CD4-positive, CD25-positive, alpha-beta regulatory T cell (primary cell): Measurements from ENCODE around the gene AGTR2. TPM values are rescaled to one million over a fixed set of nuclear protein-coding genes. Genes with fewer than 3 reads are reported as not detected.
"Not testable (repeated sequence)": the region's sequence is repeated elsewhere in the genome, so short reads cannot be mapped to it uniquely, and the experiment has no call there.

Experiments used
- ATAC-seq, 2 donors: fragments of 150-1000 bp; cut with Tn5 transposase; one replicate each; pipeline ENCODE4 v1.10.0; 2021; ENCODE audit warnings: low read depth in 2 of 2, moderate number of reproducible peaks in 2 of 2, moderate library complexity in 1 of 2
- DNase-seq, 3 donors: peaks; one replicate each; pipeline versions ENCODE4 v3.0.0 to v3.0.0-alpha.2; 2012 to 2022; ENCODE audit warnings: mixed read lengths in 1 of 3
- H3K27ac ChIP-seq: one replicate; pipeline ENCODE4 v1.7.0; 2013; ENCODE audit warnings: mild to moderate bottlenecking, low read length; ENCODE audit not compliant: insufficient read depth, poor library complexity, severe bottlenecking
- H3K27me3 ChIP-seq: one replicate; pipeline ENCODE4 v1.7.0; 2013; ENCODE audit warnings: low read length; ENCODE audit not compliant: control insufficient read depth, insufficient read depth
- H3K36me3 ChIP-seq: one replicate; pipeline ENCODE4 v1.7.0; 2013; ENCODE audit warnings: mild to moderate bottlenecking, low read length, moderate library complexity; ENCODE audit not compliant: control insufficient read depth, insufficient read depth
- H3K4me1 ChIP-seq: 2 replicates; pipeline ENCODE4 v1.7.0; 2013; ENCODE audit warnings: mild to moderate bottlenecking, low read length; ENCODE audit not compliant: insufficient read depth, control insufficient read depth, poor library complexity, severe bottlenecking
- H3K4me3 ChIP-seq: one replicate; pipeline ENCODE4 v1.7.0; 2013; ENCODE audit warnings: low read depth, mild to moderate bottlenecking, low read length, moderate library complexity
- H3K9me3 ChIP-seq, 2 experiments: 1 replicate in 1 of 2; 2 replicates in 1 of 2; pipeline ENCODE4 v1.7.0; 2013; ENCODE audit warnings: low read length in 2 of 2, mild to moderate bottlenecking in 1 of 2, moderate library complexity in 1 of 2; ENCODE audit not compliant: control insufficient read depth in 2 of 2
- H3K27ac Mint-ChIP-seq, 3 donors: one replicate each; pipeline ENCODE4 v1.8.0; 2020 to 2022; ENCODE audit warnings: mild to moderate bottlenecking in 3 of 3, mixed read lengths in 3 of 3, moderate library complexity in 2 of 3
- H3K27me3 Mint-ChIP-seq: one replicate; pipeline ENCODE4 v1.8.0; 2022; ENCODE audit warnings: mild to moderate bottlenecking, mixed read lengths
- H3K36me3 Mint-ChIP-seq: one replicate; pipeline ENCODE4 v1.8.0; 2020; ENCODE audit warnings: mixed read lengths
- H3K4me1 Mint-ChIP-seq, 4 donors: one replicate each; pipeline ENCODE4 v1.8.0; 2020 to 2022; ENCODE audit warnings: mixed read lengths in 4 of 4, mild to moderate bottlenecking in 1 of 4
- H3K4me3 Mint-ChIP-seq, 4 donors: one replicate each; pipeline ENCODE4 v1.8.0; 2020 to 2022; ENCODE audit warnings: mild to moderate bottlenecking in 4 of 4, mixed read lengths in 4 of 4, moderate library complexity in 3 of 4
- H3K9me3 Mint-ChIP-seq, 7 donors: one replicate each; pipeline ENCODE4 v1.8.0; 2020 to 2022; ENCODE audit warnings: mixed read lengths in 7 of 7, mild to moderate bottlenecking in 3 of 7, moderate library complexity in 2 of 7
- polyA plus RNA-seq, 4 donors: library from polyadenylated mRNA; unstranded; fragments of 300-500 nt; fragmentation: Illumina TruSeq; gene quantifications; one replicate each; pipeline ENCODE4 v1.2.3, GENCODE V29; 2021
- total RNA-seq: library from RNA; stranded (reverse); gene quantifications from one replicate; pipeline ENCODE4 v1.2.3, GENCODE V29; 2022

Gene AGTR2
- total and polyA plus RNA-seq, 5 donors from 2014 or later = not detected

GRCh38 chrX:116198235-116198634, 27.7 kb downstream of the AGTR2 start:
- no peaks in the 10 kb centered on the region for H3K9me3 ChIP-seq
- Mint-ChIP-seq H3K4me3 (no peak overlapping the region), H3K27me3 (no peaks in the 10 kb centered on the region), H3K36me3 (no peaks in the 10 kb centered on the region), H3K4me1 (no peaks in the 10 kb centered on the region), H3K9me3 (peaks cover 0 to 4% (median 0%) of the 10 kb centered on the region in 7 donors), H3K27ac (no peak overlapping the region)
- ATAC-seq (no peak), DNase-seq (no peak)
- H3K4me1 ChIP-seq = no peaks in the 10 kb centered on the region
- H3K36me3 ChIP-seq = no peaks in the 10 kb centered on the region
- no peak overlapping the region for H3K4me3 ChIP-seq
- H3K27me3 ChIP-seq = no peaks in the 10 kb centered on the region
- H3K27ac ChIP-seq = no peak overlapping the region

DNA sequence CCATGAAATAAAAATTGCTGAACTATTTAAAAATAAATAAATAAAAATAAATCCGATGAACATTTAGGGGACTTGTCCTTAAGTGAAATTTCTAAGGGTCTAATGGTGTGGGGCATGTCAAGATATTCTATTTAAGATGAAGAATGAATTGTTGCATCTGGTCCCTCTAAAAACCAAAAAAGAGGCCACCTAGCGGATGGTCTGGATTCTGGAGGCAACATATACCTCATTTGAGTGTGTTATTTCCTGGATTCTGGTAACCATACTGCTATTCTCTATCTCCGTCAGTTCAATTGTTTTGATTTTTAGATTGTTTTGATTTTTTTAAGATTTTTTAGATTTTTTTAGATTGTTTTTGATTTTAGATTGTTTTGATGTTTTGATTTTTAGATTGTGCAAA, 28.3 kb downstream of the AGTR2 start:
- no peaks in the 10 kb centered on the region for H3K27me3 Mint-ChIP-seq
- DNase-seq = no peak
- H3K9me3 Mint-ChIP-seq = peaks cover 0 to 4% (median 0%) of the 10 kb centered on the region in 7 donors
- ATAC-seq = no peak
- Histone ChIP-seq H3K4me3 (no peak overlapping the region), H3K36me3 (no peaks in the 10 kb centered on the region), H3K27ac (no peak overlapping the region), H3K27me3 (no peaks in the 10 kb centered on the region), H3K9me3 (no peaks in the 10 kb centered on the region), H3K4me1 (no peaks in the 10 kb centered on the region)
- H3K4me1 Mint-ChIP-seq = no peaks in the 10 kb centered on the region
- no peaks in the 10 kb centered on the region for H3K36me3 Mint-ChIP-seq
- H3K27ac Mint-ChIP-seq = no peak overlapping the region
- H3K4me3 Mint-ChIP-seq = no peak overlapping the region

DNA sequence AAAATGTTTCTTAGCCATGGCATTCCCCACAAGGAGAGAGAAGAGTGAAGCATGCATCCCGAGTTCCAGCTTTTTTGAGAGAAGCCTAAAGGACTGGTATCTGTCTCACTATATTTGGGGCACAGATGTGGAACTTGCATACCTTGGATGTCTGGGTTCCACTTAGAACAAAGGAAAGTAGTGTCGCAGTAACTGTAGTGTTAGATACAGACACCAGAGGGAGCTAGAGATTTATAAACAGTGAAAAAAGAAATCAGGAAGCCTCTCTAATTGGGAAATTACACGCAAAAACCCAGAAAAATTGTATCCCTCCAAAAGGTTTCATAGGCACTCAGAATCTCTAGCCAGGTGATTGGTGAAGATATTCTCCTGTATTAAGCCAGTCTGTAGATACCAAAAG, 34.4 kb downstream of the AGTR2 start:
- H3K9me3 Mint-ChIP-seq = peaks cover 0 to 6% (median 0%) of the 10 kb centered on the region in 7 donors
- peak in 1 of 3 donors; percentile 1 for DNase-seq

DNA sequence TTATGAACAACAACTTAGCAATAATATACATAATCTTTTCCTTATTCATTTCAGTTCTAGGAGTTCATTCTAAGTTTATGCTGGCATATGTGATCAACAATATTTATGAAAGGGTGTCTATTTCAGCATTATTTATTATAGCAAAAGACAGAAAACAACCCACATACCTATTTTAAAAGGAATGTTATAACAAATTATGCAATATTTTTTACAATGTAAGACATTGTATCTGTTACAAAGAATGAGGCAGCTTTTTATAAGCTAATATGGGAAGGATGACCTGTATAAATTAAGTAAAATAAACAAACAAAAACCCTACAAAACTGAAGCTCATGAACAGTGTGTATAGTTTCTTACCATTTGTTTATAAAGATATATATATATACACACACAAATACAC, 42.7 kb downstream of the AGTR2 start:
- Histone ChIP-seq H3K9me3 (no peaks in the 10 kb centered on the region), H3K36me3 (no peaks in the 10 kb centered on the region), H3K27ac (no peak overlapping the region), H3K27me3 (no peaks in the 10 kb centered on the region), H3K4me1 (no peaks in the 10 kb centered on the region), H3K4me3 (no peak overlapping the region)
- no peaks in the 10 kb centered on the region for H3K27me3 Mint-ChIP-seq
- H3K9me3 Mint-ChIP-seq = peaks cover 0 to 2% (median 0%) of the 10 kb centered on the region in 7 donors
- ATAC-seq = no peak
- DNase-seq = no peak
- H3K27ac Mint-ChIP-seq = no peak overlapping the region
- H3K4me3 Mint-ChIP-seq = no peak overlapping the region
- H3K36me3 Mint-ChIP-seq = no peaks in the 10 kb centered on the region
- H3K4me1 Mint-ChIP-seq = no peaks in the 10 kb centered on the region

More for the DNA sequence above, 34.4 kb downstream of the AGTR2 start:
- Histone ChIP-seq H3K4me1 (no peaks in the 10 kb centered on the region), H3K27ac (no peak overlapping the region), H3K9me3 (no peaks in the 10 kb centered on the region), H3K36me3 (no peaks in the 10 kb centered on the region), H3K4me3 (no peak overlapping the region), H3K27me3 (no peaks in the 10 kb centered on the region)
- H3K27me3 Mint-ChIP-seq = no peaks in the 10 kb centered on the region
- no peaks in the 10 kb centered on the region for H3K36me3 Mint-ChIP-seq
- H3K4me3 Mint-ChIP-seq = no peak overlapping the region
- H3K27ac Mint-ChIP-seq = no peak overlapping the region
- no peak for ATAC-seq
- H3K4me1 Mint-ChIP-seq = no peaks in the 10 kb centered on the region

DNA sequence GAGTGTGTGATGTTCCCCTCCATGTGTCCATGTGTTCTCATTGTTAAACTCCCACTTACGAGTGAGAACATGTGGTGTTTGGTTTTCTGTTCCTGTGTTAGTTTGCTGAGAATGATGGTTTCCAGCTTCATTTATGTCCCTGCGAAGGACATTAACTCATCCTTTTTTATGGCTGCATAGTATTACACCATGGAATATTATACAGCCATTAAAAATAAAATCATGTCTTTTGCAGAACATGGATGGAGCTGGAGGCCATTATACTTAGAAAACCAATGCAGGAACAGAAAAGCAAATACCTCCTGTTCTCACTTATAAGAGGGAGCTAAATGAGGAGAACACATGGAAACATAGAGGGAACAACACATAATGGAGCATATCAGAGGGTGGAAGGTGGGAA, 46.5 kb downstream of the AGTR2 start:
- not testable (repeated sequence) for H3K4me1 Mint-ChIP-seq, H3K4me1 ChIP-seq, H3K36me3 ChIP-seq, H3K27ac ChIP-seq, H3K9me3 Mint-ChIP-seq, H3K27me3 Mint-ChIP-seq, H3K4me3 ChIP-seq, H3K27ac Mint-ChIP-seq, H3K4me3 Mint-ChIP-seq, H3K9me3 ChIP-seq, ATAC-seq, H3K27me3 ChIP-seq, DNase-seq, H3K36me3 Mint-ChIP-seq
